GM19043 (cell line): ENCODE data around the gene AFF2.

ENCODE experiments used
- ATAC-seq: cut with Tn5 transposase; IDR thresholded peaks from one replicate; pipeline ENCODE4 v1.9.1; 2021; ENCODE audit warnings: low read depth; ENCODE audit not compliant: unreplicated experiment

Gene AFF2

DNA sequence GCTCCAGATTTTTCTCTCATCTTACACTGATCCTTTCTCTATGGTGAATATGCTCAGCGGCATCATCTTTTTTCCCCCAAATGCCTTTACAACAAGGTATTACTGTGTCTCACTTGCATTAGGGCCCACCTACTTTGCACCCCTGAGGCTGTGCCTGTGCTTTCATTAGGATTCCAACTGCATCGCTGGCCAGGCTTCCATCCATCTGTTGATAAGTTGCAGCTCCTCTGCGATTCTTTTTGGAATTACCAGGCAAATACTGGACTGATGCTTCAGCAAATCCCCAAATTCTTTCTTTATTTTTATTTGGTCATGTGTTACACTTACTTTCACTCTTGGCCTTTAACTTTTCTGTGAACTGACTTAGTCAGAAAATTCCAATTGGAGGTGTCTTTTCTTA, 77.3 kb downstream of the AFF2 start:
- no peak for ATAC-seq

DNA sequence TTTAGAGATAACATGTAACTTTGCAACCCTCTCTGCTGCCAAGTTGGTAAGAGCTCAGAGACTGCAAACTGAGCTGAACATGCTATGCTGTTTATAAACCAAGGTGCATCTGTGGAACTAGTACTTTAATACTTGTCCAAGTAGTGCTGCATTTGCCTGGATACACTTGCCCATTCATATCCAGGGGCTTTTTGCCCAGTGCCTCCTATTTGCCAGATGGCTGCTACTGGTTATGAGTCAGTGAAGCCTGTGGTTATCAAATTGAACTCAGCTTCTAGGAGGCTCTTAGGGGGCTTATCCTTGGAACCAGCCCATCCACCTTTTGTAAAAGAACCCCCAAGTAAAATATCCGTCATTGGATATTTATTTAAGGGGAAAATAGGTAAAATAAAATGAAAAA, 79.6 kb downstream of the AFF2 start:
- no peak for ATAC-seq

DNA sequence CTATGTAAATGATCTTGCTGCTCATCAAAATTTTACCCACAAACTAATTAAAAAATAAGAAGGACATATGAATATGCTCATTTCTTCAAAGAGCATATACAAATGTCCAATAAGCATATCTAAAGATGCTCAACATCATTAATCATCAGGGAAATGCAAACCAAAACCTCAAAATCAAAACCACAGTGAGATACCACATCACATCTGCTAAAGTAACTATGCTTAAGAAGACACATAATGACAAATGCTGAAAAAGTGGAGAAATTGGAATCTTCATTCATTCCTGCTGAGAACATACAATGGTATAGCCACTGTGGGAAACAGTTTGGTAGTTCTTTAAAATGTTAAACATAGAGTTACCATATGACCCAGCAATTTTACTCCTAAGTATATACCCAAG, 81.9 kb downstream of the AFF2 start:
- ATAC-seq: no peak

DNA sequence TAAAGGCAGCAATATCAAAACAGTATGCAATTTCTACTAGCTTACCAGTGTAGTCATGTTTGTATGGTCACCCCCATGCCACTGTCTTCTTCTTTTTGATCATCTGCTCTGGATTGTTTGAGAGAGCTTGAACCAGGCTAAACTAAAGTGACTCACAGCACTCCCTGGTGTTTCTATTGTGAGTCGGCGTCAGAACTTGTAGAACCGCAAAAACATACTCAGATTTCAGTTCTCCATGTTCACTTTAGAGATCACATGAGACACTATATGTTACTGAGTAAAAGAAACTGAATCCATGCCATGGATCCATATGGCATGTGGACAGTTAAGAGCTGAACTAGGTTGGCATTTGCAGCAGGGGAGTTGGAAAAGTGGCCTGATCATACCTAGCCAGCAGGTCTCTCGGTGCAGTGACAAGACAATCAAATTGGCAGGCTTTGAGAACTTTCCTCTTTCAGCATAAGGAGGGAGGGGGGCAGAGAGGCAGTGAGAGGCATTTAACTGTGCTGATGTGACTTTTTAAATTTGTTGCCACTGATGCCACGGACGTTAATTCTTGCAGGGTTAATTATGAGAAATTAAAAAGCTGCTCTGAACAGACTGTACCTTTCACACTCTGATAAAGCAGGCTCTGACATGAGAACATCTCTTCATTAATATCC, 88.4 kb downstream of the AFF2 start:
- no peak for ATAC-seq

DNA sequence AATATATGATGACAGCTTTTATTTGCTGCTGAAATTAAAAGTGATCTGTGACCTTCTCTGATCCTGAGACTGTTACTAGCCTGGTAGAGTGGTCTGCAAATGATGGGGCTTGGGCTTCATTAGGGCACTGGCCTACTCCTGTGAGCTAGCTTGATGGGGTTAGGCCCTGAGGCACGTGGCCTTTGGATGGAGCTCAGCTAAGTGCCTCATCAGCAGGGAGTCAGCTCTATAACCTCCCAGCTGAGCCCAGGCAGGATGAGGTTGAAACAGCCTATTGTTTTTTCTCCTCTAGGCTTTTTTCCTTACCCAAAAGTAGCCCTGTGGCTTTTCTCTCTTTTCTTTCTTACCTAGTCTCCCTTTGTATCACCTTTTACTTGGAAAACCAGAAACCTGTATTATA, 92.2 kb downstream of the AFF2 start:
- no peak for ATAC-seq

DNA sequence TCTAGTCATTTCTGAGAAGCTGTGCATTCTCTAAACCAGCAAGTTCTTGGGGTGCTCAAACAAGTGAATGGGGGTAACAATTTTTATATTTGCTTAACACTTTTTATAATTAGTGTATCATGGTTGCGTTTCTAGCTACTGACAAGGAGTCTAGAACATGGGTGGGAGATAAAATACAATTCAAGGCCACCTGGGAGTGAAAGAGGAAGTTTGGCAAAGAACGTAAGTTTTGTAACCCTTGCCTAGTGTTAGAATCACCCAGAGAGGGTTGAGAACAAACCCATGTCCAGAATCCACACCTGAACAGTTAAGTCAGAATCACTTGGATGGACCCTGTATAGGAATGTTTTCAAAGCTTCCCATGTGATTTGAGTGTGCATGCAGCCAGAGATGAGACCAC, 92.7 kb downstream of the AFF2 start:
- no peak for ATAC-seq

DNA sequence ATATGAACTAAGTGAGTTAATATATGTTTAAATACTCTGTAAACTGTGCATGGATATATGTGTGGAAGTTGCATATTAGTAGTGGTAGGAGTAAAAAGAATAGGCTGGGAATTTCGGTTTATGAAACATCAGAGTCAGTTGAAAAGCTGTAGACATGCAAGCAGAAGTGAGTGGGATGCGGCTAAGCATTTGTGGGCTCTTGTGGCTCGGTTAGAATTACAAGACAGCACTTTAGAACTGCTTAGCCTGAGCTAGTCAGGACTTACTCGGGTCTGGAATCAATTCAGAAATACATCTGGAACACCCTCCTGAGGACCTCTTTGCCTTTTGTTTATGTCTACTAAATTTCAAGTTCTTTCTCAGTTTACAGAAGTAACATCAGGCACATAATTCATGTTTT, 93.6 kb downstream of the AFF2 start:
- no peak for ATAC-seq

DNA sequence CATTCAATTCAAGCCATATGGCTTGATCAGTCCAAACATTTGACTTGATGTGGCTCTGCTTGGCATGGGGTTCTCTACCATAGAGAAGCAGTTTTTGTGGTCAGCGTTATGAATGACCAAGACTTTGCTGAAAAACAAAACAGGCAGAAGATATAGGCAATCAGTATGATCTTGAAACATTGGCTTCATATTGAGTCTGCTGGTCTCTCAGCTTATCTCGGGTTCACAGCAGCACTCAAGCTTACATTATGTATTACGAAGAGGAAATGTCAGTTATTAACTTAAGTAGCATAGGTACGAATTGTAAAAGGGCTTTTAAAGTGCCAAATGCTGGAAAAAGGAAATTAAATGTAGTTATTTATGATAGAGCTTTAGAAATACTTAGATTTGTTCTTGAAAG, 99.0 kb downstream of the AFF2 start:
- ATAC-seq: no peak

DNA sequence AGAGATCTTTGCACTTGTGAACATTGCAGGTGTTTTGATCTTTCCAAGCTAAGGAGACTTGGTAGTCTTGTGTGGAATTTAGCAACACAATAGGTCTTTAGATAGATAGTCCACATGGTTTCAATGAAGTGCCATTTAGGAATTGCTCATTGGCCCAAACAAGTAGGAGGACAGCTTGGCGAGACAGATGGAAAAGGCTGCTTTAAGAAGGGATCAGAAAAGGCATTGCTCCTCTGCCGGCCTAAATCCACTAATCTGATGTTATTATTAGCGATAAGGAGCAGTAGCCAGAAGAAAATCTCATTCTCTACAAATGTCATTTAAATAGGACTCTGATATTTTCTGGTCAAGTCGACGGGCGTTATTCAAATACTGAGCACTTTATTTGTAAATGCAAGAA, 99.7 kb downstream of the AFF2 start:
- ATAC-seq: no peak

DNA sequence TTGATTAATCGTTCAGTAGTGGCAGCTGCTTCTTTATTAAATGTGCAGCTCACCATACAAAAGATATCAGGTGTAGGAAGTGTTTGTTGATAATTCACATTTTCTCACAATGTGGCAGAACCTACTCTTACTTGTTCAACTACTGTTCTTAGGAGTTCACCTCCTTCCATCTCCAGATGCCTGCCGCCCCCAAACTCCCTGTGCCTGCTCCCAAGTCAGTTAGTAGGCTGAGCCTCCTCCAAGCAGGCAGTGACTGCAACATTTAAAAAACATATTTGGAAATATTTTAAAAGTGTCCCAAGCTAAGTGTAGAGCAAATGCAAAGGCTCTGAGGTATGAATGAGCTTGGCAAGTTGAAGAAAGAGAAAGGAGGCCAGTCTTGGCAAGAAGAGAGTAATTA, 100.2 kb downstream of the AFF2 start:
- ATAC-seq: no peak

DNA sequence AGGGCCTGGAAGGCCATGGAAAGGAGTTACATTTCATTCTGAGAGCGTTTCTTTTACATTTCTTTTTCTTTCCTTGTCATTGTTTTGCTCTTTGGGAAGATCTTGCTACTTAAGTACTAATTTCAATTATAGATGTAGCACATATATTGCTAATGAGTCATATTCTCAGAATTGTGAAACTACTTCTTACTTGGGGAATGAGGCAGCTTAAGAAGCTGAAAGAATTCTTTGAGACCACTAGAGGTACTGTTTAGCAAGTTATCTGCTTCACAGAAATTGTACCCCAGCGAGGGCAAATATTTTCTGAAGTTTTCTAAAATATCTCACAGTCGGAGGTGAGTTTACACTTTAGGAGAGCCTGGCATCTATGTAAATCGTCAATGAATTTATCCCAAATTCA, 100.6 kb downstream of the AFF2 start:
- ATAC-seq: no peak

DNA sequence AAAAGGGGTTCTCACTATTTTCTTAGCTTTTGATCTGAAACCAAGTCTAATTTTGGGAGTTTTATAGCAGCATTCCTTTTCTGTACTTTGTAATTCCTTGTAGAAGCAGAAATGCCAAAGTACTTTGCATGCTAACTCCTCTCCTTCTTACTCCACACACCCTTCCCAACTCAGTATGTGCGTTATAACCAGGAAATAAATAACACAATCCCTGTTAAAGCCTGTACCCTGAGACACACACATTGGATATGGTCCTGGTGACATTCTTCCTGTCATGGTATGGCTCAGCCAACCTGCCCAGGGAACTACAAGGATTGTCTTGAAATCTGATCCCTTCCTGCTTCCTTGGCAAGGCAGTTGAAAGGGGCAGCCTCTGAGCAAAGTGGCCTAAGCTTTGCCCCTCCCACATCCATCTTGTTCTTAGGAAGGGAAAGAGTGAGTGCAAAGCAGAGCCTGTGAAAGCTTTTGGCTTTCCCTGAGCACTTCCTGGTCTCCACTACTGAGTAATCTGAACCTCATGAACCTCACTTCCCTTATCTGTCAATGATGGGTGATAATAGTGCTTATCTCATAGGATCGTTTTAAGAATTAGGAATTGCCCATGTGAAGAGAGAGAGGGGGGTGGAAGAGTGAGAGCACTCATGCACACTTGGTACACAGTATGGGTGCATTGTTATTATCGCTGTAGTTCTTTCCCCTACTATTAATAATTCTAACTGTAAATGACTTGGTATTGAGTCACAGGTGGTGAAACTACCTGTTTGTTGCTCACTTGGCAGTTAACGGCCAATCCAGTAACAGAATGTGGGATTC, 109.3 kb downstream of the AFF2 start:
- peak; percentile 60 for ATAC-seq

DNA sequence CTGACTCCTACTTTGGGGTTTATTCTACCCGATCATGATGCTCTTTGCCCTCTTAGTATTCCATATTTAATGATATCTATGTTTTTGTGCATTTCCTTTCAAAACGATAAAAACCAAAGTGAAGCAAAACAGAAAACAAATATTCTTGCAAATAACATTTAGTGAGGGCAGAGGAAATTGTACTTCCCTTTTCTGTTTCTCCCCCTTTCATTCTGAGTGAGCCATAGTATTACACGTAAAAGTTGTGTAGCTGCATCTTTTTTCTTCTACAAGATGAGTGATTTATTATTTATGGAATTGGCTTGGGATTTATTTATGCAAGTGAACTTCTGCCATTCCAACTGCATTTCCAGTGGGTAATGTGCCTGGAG, 109.9 kb downstream of the AFF2 start:
- ATAC-seq: peak; percentile 56

DNA sequence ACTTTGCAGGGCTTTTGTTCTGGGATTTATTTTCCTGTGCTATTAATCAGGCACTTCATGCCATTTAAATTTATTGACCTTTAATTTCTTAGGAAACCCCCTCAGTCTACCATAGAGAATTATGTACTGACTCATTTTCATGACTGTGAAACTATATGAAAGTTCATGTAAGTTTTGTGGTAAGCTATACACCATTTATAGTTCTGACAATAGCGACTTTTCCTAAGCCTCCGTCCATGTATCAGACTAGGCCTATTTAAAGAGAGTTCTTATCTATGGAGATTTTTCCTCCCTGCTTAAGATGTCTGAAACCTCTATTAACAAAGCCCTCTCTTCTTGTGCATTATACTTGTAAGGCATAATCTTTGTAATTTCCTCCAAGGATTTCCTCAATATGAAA, 111.6 kb downstream of the AFF2 start:
- ATAC-seq: peak; percentile 35

DNA sequence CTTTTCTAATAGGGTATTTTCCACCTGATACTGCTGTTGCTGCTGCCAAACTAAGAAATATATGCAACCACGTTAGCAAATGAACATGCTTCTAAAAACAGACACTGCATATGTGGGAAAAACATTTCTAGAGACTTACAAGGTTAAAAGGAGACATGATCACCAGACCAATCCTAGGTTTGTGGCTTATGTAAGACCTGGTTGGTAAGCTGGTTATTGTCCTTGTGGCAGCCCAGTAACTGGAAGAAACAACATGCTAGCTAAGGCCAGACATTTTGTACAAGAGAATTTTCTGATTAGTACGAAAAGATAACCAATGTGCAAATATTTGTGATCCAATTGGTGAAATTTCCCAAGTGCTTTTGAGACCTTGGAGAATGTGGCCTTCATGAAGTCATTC, 112.0 kb downstream of the AFF2 start:
- no peak for ATAC-seq

DNA sequence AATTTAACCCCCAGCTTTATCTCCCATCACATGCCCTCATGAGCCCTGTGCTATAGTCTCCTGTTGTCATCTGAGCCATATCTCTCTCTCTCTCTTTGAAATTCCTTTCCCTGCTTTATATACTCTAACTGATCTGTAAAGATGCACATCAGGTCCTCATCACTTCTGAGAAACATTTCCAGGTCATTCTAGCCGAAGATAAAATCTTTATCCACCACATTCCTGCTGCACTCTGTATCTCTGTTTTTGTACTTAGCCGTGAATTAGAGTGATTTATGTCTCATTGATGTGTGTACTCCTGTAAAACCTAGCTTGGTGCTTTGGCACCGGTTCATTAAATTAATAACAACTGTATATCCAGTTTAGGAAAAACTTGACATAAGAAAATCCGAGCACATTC, 113.2 kb downstream of the AFF2 start:
- no peak for ATAC-seq

DNA sequence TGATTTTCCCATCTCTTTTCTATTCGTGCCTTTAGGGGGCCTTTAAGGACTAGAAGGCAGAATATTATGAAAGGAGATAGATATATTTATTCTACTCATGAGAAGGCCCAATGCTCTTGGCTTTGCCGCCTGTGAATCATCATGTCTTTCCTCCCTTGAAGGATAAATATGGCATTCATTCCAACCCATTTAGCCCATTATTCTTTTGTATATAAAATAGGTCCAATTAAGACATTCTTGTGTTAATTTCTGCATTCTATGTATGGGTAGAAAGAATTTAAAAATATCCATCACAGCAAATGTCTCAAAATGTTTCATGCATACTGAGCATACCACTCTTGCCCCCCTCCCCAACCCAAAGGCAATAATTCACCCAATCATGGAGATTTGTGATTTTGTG, 115.1 kb downstream of the AFF2 start:
- ATAC-seq: no peak

DNA sequence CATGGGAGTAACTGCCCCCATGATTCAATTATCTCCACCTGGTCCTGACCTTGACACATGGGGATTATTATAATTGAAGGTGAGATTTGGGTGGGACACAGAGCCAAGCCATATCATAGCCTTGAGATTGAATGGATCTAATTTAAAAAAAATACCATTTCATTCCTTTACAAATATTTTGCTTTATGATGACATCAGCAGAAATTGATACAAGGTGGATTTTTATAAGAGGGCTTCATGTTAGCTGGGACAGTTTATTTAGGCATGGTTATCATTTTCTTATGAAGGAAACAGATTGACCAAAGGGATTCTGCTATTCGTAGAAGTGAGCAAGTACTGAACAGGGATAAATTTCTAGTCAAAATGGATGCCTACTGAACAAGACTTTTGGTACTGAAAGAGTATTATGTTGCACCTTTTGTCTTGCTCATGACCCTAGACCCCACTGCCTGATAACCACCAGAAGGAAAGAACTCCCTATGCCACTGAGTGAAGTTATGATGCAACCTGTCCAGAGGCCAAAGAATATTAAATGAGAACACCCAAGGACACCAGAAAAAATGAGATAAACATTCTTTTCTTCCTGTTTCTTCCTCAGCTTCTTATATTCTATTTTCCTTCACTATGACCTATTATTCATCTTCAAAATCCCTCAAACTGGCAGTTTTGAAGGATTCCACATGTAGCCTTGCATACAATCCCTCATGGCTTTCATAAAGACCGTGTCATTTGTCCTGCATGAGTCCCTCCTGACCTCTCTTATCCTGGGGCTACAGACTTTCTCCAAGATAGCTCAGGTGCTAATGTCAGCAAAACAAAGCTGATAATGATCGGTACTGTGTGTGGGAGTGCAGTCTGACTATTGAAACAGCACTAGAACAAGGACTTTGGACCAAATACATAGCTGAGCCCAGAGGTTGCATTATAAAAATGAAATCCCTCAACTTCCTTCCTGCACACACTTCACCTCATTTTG, 118.3 kb downstream of the AFF2 start:
- ATAC-seq: no peak

DNA sequence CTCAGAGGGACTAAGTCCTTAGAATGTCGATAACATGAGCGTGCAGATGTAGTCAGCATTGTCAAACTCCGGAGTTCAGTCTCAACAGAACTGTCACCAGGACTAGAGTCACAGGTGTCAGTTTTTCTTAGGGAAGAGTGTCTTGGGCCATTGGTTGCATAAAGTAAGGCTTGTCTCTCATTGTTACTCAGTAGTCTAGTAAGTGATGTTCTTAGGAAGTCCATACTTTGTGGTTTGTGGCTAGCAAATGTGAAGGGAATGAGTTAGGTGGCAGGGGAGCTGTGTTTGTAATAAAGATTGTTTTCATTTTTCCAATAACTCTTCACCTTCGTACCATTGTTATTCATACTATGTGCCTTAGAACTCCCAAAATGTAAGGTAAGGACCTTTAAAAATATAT, 119.6 kb downstream of the AFF2 start:
- ATAC-seq: no peak

DNA sequence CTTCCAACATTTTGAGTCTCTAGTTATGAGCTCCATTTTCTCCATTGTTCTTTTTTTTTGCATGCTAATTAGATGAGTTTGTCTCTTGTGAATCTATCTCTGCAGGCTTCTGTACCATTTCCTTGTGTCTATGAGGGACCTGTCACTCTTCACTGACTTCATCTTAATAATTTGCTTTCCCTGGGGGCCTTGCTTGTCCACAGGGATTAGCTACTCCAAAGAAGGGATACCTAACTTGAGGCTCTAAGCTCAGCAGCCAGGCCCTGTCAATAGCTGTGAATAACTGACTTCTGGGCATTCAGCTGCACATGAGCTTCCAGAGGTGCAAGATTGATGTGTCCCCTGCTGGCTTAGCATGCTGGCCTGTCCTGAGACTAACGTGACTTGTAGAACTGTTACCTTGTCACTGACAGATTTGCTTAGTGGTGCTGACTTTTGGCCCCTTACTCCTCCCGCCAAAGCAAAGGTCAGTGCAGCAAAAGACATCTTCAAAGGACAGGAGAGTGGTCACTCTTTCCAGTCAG, 124.6 kb downstream of the AFF2 start:
- no peak for ATAC-seq

DNA sequence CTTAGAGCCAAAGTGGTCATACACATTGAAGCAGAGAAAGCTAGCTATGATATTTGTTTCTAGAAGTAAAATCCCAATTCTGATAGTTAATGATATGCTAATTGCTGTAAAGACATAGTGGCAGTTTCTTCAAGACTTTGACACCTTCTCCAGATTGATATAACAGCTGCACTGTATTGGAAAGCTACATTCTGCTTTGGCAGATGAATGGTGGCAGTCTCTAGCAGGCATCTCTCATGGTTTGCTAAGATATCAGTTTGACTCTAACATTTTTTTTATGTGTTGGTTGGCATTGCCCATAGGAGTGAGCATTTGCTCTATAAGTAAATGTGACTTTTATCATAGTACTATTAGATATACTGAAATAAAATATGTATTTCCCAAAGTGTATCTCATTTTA, 128.2 kb downstream of the AFF2 start:
- ATAC-seq: no peak
